Panc1 (cell line): Measurements from ENCODE around the gene CCDC38. TPM values are rescaled to one million over a fixed set of nuclear protein-coding genes. Genes with fewer than 3 reads are reported as not detected.

ENCODE experiments used
- ATAC-seq: fragments of 200-7000 bp; cut with Tn5 transposase; 2 replicates; pipeline ENCODE4 v1.9.1; 2020; ENCODE audit warnings: mild to moderate bottlenecking, moderate library complexity
- BruUV-seq: library from RNA; stranded (reverse); fragments of 400-500 nt; replicated peaks from 2 replicates; lab custom pipeline; 2021; lab: Mats Ljungman, UMichigan
- CTCF ChIA-PET: fragments of 300-600 bp; sonication (Branson Sonifier 250); formaldehyde crosslinking; loops from one replicate; lab custom pipeline; 2022; ENCODE audit warnings: antibody characterized with exemption; lab: Charles Lee
- POLR2A ChIA-PET: fragments of 300-600 bp; sonication (Branson Sonifier 250); formaldehyde crosslinking; loops from one replicate; lab custom pipeline; 2022; ENCODE audit warnings: antibody characterized with exemption; lab: Charles Lee
- DNase-seq: peaks from one replicate; pipeline ENCODE4 v3.0.0-alpha.2; 2010; ENCODE audit warnings: low read depth, low spot score
- H3K27ac ChIP-seq: 2 replicates; pipeline ENCODE4 v1.5.1; 2011; ENCODE audit warnings: mild to moderate bottlenecking, low read length, inconsistent platforms
- H3K27me3 ChIP-seq: fragments of 200-500 bp; sonication (Bioruptor generic); 2 replicates; pipeline ENCODE4 v1.6.0; 2014; ENCODE audit warnings: low read length, inconsistent platforms; ENCODE audit not compliant: control insufficient read depth, insufficient read depth
- H3K36me3 ChIP-seq: fragments of 200-500 bp; sonication (Bioruptor generic); 2 replicates; pipeline ENCODE4 v1.5.1; 2014; ENCODE audit warnings: inconsistent platforms, mild to moderate bottlenecking, low read length, moderate library complexity; ENCODE audit not compliant: control insufficient read depth, insufficient read depth
- H3K4me1 ChIP-seq: 2 replicates; pipeline ENCODE4 v1.5.1; 2011; ENCODE audit warnings: inconsistent platforms, mild to moderate bottlenecking, low read length, moderate library complexity; ENCODE audit not compliant: control insufficient read depth, insufficient read depth
- H3K4me3 ChIP-seq, 2 experiments: 2 replicates each; pipeline ENCODE4 v1.5.1; 2011 to 2012; ENCODE audit warnings: low read depth in 2 of 2, low read length in 2 of 2, mild to moderate bottlenecking in 2 of 2, inconsistent platforms in 1 of 2, moderate library complexity in 1 of 2
- H3K9me3 ChIP-seq: fragments of 200-500 bp; sonication (Bioruptor generic); 2 replicates; pipeline ENCODE4 v1.5.1; 2014; ENCODE audit warnings: low read depth, mild to moderate bottlenecking, inconsistent platforms, low read length, moderate library complexity; ENCODE audit not compliant: control insufficient read depth, insufficient read depth
- CTCF ChIP-seq: fragments of 450-650 bp; IDR thresholded peaks from 2 replicates; pipeline ENCODE4 v1.5.1; 2017; ENCODE audit warnings: mild to moderate bottlenecking
- POLR2AphosphoS5 ChIP-seq: IDR thresholded peaks from 2 replicates; pipeline ENCODE4 v1.6.1; 2012; ENCODE audit warnings: mild to moderate bottlenecking, low read depth, low read length, moderate library complexity
- SIN3A ChIP-seq: IDR thresholded peaks from 2 replicates; pipeline ENCODE4 v1.6.1; 2012; ENCODE audit warnings: low read depth, mild to moderate bottlenecking, low read length, moderate library complexity, borderline replicate concordance; ENCODE audit not compliant: insufficient read depth
- TCF7L2 ChIP-seq: IDR thresholded peaks from 2 replicates; pipeline ENCODE4 v1.6.1; 2011; ENCODE audit warnings: mild to moderate bottlenecking, low read depth, low read length, inconsistent platforms
- in situ Hi-C: cut with HindIII; loops from 2 replicates; pipeline ENCODE4 v1.10.0; 2016; ENCODE audit warnings: low sequenced_read_pairs, low pct_unique_long_range_greater_than_20kb
- intact Hi-C: fragments of 100-400 bp; cut with micrococcal nuclease; formaldehyde crosslinking; loops from one replicate; pipeline ENCODE4 v1.10.0; 2022; ENCODE audit not compliant: unreplicated experiment
- total RNA-seq: library from RNA; stranded (reverse); gene quantifications from one replicate; pipeline ENCODE4 v1.2.1, GENCODE V29; 2021; ENCODE audit not compliant: unreplicated experiment
- TF ChIP-seq, protein P1 (sequence below), 2 experiments: IDR thresholded peaks; 2 replicates each; pipeline ENCODE4 v1.6.1; 2011 to 2012; ENCODE audit warnings: low read depth in 2 of 2, control low read depth in 1 of 2, low read length in 1 of 2, mild to moderate bottlenecking in 1 of 2, moderate library complexity in 1 of 2; ENCODE audit not compliant: insufficient read depth in 1 of 2

Gene CCDC38
- total RNA-seq, 1 experiment from 2014 or later = not detected

DNA sequence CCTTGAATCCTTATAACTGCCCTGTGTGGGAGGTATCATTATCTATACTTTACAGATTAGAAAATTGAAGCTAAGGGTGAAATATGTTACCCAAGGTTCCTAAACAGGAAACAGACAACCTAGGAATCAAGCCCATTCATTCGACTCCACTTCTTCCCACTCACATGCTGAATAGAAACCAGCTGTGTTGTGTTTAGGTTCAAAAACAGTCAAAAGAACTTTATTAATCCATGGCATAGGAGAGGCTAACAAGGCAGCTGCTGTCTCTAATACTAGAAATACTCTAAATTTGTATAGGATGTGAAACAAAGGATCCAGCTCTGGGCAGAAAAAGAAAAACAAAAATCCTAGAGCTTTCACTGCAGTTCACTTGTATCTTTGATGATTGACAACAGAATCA is 10.6 kb upstream of the CCDC38 start:
- no peak overlapping the region for H3K4me3 ChIP-seq
- H3K27ac ChIP-seq = no peak overlapping the region
- TF ChIP-seq TCF7L2 (no peak), CTCF (no peak), POLR2AphosphoS5 (no peak), SIN3A (no peak)
- TF ChIP-seq, protein P1, sequence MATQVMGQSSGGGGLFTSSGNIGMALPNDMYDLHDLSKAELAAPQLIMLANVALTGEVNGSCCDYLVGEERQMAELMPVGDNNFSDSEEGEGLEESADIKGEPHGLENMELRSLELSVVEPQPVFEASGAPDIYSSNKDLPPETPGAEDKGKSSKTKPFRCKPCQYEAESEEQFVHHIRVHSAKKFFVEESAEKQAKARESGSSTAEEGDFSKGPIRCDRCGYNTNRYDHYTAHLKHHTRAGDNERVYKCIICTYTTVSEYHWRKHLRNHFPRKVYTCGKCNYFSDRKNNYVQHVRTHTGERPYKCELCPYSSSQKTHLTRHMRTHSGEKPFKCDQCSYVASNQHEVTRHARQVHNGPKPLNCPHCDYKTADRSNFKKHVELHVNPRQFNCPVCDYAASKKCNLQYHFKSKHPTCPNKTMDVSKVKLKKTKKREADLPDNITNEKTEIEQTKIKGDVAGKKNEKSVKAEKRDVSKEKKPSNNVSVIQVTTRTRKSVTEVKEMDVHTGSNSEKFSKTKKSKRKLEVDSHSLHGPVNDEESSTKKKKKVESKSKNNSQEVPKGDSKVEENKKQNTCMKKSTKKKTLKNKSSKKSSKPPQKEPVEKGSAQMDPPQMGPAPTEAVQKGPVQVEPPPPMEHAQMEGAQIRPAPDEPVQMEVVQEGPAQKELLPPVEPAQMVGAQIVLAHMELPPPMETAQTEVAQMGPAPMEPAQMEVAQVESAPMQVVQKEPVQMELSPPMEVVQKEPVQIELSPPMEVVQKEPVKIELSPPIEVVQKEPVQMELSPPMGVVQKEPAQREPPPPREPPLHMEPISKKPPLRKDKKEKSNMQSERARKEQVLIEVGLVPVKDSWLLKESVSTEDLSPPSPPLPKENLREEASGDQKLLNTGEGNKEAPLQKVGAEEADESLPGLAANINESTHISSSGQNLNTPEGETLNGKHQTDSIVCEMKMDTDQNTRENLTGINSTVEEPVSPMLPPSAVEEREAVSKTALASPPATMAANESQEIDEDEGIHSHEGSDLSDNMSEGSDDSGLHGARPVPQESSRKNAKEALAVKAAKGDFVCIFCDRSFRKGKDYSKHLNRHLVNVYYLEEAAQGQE (IDR thresholded peaks at IDR 0.05; ENCODE audit: insufficient read depth in 1 of 2, low read depth in 2 of 2, low read length in 1 of 2) = no peak
- ChIA-PET CTCF (interaction anchor here (1.2 kb wide), 1 partner anchor 34 kb away, joined by 3 read pairs; no protein-coding TSS in a partner anchor), POLR2A (no interaction called here)
- DNase-seq = no peak
- no peaks in the 10 kb centered on the region for H3K9me3 ChIP-seq
- no TSS peak for BruUV-seq
- intact Hi-C loops (no loop called here), in situ Hi-C loops (no loop called here)
- peaks cover 6% of the 10 kb centered on the region; the same call in 1 of the 2 replicates for H3K27me3 ChIP-seq
- H3K36me3 ChIP-seq = no peaks in the 10 kb centered on the region
- no peak for ATAC-seq
- H3K4me1 ChIP-seq = no peaks in the 10 kb centered on the region

DNA sequence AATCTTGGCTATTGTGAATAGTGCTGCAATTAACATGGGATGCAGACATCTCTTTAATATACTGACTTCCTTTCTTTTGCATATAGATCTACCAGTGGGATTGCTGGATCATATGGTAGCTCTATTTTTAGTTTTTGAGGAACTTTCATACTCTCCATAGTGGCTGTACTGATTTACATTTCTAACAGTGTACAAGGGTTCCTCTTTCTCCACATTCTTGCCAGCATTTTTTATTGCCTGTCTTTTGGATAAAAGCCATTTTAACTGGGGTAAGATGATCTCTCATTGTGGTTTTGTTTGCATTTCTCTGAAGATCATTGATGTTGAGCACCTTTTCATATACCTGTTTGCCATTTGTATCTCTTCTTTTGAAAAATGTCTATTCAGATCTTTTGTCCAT is 9.1 kb upstream of the CCDC38 start:
- BruUV-seq = no TSS peak
- Histone ChIP-seq H3K27ac (no peak overlapping the region), H3K36me3 (no peaks in the 10 kb centered on the region), H3K4me3 (no peak overlapping the region), H3K9me3 (no peaks in the 10 kb centered on the region), H3K4me1 (no peaks in the 10 kb centered on the region), H3K27me3 (peaks cover 6% of the 10 kb centered on the region; the same call in 1 of the 2 replicates)
- DNase-seq = no peak
- ChIA-PET CTCF (no interaction called here), POLR2A (no interaction called here)
- in situ Hi-C loops = no loop called here
- no peak for ATAC-seq
- intact Hi-C loops = no loop called here
- TF ChIP-seq, protein P1 (IDR thresholded peaks at IDR 0.05; ENCODE audit: insufficient read depth in 1 of 2, low read depth in 2 of 2, low read length in 1 of 2) = no peak
- no peak for TF ChIP-seq SIN3A
- TF ChIP-seq TCF7L2 = no peak
- TF ChIP-seq POLR2AphosphoS5 = no peak
- no peak for TF ChIP-seq CTCF
